Stimulated activated naive CD4-positive, alpha-beta T cell treated with Interleukin-2 at 50 U/mL for 16 hours (primary cell): ENCODE results near the gene ADNP.

Experiments used
- DNase-seq: peaks from one replicate; lab custom pipeline; 2025; lab: John Stamatoyannopoulos, UW

Gene ADNP

GRCh38 chr20:50932016-50932485, 814 bp upstream of the ADNP start:
- DNase-seq: no peak

DNA sequence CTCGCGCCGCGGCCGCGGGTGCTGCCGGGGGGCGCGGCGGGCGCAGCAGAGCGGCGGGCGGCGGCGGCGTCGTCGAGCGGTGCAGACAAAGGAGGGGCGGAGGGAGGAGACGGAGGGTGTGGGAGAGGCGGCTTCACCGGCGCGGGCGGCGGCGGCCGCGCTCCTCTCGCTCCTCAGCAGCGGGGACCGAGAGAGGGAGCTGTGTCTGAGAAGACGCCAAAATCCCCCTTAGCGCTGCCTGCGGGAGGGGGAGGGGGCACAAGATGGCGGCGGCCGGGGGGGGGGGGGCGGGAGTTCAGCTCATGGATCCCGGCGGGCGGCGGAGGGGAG, 296 bp downstream of the ADNP start:
- DNase-seq: peak; percentile 85

GRCh38 chr20:50930139-50930975, 880 bp downstream of the ADNP start:
- DNase-seq: peak; percentile 25

DNA sequence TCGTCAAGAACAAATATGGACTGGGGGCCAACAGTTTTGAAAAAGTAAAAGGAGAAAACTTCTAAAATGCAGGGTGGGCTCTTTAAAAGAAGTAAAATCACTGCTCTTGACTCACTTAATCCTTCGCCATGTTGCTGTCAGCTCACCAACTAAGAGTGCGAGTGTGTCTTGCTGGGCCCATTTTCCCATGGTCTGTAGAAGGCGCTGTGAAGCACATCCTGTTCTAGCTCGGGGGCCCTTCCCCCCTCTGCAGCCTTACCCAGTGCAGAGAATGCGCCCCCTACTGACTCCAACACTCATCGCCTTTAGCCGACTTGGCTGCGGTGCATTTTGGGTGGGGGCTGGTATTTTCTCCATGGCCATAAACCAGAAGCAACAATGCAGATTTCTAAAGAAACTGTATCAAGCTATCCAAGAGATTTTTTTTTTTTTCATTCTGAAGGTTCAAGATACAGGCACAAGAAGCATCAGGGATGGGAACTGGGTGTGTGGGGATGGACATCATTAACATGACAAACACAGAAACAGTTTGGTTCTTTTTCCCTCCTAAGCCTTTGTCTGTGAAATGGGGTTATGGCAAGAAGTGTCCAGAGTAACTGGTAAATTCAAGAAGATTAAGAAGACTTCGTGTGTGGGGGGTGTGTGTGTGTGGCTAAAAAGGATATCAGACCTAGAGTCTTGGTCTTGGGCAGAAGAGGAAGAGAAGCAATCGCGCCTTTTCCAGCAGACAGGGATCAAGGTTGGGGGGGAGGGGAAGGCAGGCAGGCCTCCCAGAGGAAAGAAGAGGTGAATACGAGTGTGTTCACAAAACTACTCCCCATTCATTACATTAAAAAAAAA, 1.7 kb downstream of the ADNP start:
- DNase-seq: peak; percentile 93

DNA sequence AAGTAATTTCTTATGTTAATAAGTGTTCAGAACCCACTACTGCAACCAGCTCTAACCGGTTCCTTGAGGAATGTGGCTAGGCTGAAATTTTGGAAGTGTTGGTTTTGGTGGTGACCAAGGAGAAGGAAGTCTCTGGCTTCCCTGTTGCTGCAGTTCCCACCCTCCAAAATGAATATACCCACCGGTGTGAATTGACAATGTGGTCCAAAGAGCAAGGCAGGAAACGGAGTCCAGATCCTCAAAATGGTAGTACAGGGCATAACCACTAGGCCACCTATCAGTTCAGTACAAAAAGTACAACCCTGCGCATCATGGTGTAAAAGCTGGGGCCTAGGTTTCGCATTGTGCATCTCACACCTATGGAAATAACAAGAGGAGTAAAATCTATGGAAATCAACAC, 2.8 kb downstream of the ADNP start:
- DNase-seq: no peak

GRCh38 chr20:50926530-50926929, 4.7 kb downstream of the ADNP start:
- DNase-seq: no peak

GRCh38 chr20:50924261-50924920, 6.8 kb downstream of the ADNP start:
- DNase-seq: no peak

DNA sequence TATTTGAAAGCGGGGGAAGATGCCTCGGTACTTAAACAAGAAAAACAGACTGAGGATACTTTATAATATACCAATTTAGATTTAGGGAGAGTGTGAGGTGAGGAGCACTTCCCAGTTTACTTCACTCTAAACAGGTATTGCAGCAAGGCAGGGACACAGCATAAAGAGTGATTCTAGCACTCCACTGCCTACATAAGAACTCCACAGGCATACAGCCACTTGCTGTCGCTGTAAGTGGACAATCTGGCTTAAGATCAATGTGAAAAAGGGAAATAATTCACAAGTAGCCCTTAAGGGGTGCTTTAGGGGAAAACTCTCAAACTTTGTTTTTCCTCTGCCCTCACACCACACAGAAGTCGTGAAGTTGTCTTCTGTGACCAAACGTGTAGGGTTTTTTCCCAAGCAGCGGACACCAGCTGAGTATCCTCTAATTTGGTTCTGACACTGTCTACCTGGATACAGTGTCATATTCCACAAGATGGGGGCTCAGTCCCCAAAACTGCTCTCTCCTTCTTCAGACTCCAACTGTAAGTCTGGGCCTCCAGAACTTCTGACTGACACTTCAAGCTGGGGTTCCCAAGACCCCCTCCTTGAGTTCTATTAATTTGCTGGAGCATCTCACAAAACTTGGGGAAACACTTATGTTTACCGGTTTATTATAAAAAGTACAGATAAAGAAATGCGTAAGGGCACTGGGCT, 9.3 kb downstream of the ADNP start:
- DNase-seq: no peak

- no peak for DNase-seq
These were observed 10.2 kb downstream of the ADNP start for GRCh38 chr20:50920997-50921396.

GRCh38 chr20:50919567-50919966, 11.7 kb downstream of the ADNP start:
- no peak for DNase-seq

DNA sequence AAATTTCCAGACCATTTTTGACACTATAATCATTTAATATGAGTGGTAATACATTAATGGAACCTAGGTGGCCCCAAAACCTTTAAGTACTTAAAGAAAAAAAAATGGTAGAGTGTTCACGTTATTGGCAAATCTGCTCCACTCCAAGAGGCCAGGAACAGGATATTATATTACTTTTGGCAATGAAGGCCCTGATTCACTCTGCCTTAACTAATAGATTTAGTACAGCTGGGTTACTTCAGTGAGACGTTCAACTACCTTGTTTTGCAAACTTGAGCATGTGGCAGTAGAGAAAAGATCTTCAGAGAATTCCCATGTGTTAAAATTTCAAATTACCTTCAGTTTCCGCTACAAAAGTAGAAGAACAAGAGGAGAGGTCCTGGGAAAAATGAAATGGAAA, 12.8 kb downstream of the ADNP start:
- DNase-seq: no peak

DNA sequence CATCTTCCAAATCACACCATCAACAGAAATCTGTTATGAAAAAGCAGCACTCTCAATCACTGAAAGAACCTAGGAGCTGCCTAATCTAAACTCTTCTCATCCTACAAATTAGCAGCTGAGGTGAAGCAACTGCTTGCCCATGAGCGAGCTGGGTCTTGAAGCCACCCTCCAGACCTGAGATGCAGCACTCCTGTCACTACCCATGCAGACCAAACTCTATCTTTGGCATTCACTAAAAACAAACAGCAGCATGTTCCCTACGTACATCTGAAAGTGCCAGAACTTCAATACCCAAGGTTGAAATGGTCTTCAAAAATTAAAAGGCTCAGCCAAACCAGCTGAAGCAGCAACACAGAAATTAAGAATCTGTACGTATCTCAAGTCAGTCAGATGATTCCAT, 14.3 kb downstream of the ADNP start:
- no peak for DNase-seq

- DNase-seq: no peak
These were observed 15.0 kb downstream of the ADNP start for GRCh38 chr20:50916257-50916656.

DNA sequence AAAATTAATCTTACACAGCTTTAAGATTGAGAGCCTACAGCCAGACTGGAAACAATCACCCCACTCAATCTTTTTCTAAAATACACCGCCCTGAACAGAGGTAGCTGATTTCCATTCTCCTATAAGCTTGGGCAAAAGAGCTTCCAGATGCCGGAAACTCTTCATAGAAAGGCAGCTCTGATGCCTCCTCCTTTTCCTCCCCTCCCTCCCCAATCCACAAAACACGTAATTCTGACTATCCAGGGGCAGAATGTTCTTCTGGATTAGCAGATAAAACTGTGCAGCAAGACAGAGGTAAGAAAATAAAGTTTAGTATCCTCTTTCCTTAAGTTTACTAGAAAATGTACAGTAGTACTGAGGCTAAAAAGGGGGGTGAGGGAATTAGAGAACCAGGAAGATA, 15.8 kb downstream of the ADNP start:
- DNase-seq: no peak

- peak; percentile 9 for DNase-seq
These were observed 17.4 kb downstream of the ADNP start for GRCh38 chr20:50913690-50914375.

DNA sequence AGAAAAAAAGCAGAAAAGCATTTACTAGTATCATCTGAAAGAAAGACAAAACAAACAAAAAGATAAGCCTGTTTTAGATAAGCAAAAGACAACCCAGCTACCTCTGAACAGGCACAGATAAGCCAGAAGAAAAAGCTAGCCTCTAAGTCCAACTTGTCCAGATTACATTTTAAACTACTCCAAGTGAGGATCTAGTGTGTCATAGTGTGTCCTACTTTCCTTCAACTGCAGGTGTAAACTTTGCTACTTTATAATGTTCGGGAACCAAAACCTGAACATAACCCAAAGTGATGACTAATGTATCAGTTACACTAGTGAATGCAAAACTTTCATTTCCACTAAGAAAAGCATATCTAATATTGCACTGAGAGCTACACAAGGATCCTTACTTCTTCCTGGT, 19.5 kb downstream of the ADNP start:
- no peak for DNase-seq

DNA sequence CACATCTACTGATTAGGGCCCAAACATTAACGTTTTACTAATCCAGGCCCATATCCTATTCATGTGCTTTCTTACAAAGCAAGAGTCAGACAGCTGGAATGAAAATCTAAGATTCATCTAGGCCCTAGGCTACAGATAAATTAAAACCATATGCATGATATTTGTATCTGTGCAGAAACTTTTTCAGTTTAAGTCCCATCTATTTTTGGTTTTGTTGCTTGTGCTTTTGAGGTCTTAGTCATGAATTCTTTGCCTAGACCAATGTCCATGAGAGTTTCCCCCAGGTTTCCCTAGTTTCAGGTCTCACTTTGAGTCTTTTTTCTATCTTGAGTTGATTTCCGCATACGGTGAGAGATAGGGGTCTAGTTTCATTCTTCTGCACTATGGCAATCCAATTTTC, 20.2 kb downstream of the ADNP start:
- DNase-seq: no peak

- DNase-seq: no peak
These were observed 21.8 kb downstream of the ADNP start for GRCh38 chr20:50909413-50909812.

DNA sequence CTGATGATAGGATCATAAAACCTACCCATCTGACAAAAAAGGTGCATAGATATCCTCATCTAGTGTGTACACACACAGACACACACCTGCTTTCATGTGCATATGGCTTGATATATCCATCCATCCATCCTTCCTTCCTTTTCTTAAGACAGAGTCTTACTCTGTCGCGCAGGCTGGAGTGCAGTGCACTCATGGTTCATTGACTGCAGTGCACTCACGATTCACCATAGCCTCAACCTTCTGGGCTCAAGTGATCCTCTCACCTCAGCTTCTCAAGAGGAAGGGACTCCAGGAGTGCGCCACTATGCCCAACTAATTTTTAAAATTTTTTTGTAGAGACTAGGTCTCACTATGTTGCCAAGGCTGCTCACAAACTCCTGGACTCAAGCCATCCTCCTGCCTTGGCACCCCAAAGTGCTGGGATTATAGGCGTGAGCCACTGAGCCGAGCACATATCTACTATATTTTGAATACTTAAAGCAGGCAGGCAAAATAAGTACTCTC, 27.1 kb downstream of the ADNP start:
- no peak for DNase-seq

DNA sequence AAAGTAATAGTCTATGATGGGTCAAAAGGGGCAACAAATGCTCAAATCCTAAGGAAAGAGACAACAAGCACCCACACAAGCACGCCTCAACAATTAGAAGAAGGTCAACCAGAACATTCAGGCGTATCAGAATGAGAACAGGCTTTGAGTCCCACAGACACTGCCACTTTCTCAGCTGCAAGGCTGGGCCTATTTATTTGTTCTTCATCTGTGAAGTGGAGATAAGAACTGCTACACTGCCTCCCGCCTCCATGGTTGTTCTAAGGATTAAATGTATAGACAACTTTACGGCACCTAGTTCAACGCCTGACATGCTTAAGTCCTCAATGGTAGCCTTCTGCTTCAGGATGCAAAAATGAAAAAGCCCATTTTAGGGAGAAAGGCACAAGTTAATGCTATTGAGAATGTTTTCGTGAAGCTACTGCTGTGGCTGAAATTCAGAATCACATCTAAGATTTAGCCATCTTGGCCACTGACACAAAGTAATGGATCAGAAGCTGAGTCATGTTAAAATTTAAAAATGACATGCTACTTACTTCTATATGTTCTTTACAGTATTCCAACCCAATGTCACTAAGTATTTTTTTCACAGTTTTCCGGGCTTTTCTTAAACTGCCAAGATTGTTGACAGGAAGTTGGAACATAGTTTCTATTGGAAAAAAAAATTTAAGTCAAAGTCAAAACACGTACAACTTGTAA, 27.7 kb downstream of the ADNP start:
- DNase-seq: no peak

DNA sequence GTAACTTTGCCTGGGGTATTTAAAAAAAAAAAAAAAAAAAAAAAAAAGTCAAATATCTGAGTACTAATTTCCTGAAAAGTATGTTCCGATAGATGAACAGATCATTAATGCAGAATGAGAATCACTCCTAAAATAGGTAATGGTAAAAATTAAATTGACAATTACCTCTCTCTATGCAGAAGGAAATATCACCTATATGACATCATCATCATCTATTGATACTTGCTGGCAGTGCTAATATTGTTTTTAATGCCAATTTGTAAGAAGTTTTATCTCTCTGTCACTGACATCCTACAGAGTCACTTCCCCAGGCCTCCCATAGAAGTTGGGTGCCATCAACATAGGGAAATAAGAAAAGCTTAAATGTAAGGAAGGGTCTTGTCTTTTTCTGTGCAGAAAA, 29.9 kb downstream of the ADNP start:
- DNase-seq: no peak
